Stomach (tissue), 4 donors: Measurements from ENCODE around the gene PLSCR3.

ENCODE experiments used
- CTCF ChIP-seq, 7 experiments: fragments of 450-650 bp in 4 of 7; fragments of 200-600 bp in 3 of 7; sonication (generic) in 3 of 7; IDR thresholded peaks; one replicate each; pipeline ENCODE4 v1.5.1; 2016 to 2019; ENCODE audit warnings: antibody characterized with exemption in 7 of 7, control low read depth in 2 of 7, mild to moderate bottlenecking in 1 of 7
- EP300 ChIP-seq: sonication (generic); formaldehyde crosslinking; IDR thresholded peaks from one replicate; pipeline ENCODE4 v1.6.1; 2017; ENCODE audit warnings: antibody characterized with exemption
- POLR2A ChIP-seq, 4 donors: fragments of 450-650 bp; IDR thresholded peaks; one replicate each; pipeline ENCODE4 v1.6.1; 2016; ENCODE audit warnings: antibody characterized with exemption in 4 of 4, control low read depth in 2 of 4, mild to moderate bottlenecking in 1 of 4, moderate library complexity in 1 of 4
- POLR2AphosphoS5 ChIP-seq, 3 donors: sonication (generic); formaldehyde crosslinking; IDR thresholded peaks; one replicate each; pipeline ENCODE4 v1.6.1; 2016; ENCODE audit warnings: antibody characterized with exemption in 3 of 3

GRCh38 chr17:7426896-7427489 lies 32.7 kb upstream of the PLSCR3 start:
- no peak for TF ChIP-seq POLR2AphosphoS5 (IDR thresholded peaks at IDR 0.05)
- no peak for TF ChIP-seq CTCF (IDR thresholded peaks at IDR 0.05)
- TF ChIP-seq POLR2A (IDR thresholded peaks at IDR 0.05): no peak
- no peak for TF ChIP-seq EP300
